HG03159 (cell line): ENCODE results near the gene APOOL.
"Not testable (repeated sequence)": the region's sequence is repeated elsewhere in the genome, so short reads cannot be mapped to it uniquely, and the experiment has no call there.

Experiments
- ATAC-seq: cut with Tn5 transposase; IDR thresholded peaks from one replicate; pipeline ENCODE4 v1.9.1; 2021; ENCODE audit warnings: mild to moderate bottlenecking, moderate library complexity; ENCODE audit not compliant: unreplicated experiment

APOOL gene

DNA sequence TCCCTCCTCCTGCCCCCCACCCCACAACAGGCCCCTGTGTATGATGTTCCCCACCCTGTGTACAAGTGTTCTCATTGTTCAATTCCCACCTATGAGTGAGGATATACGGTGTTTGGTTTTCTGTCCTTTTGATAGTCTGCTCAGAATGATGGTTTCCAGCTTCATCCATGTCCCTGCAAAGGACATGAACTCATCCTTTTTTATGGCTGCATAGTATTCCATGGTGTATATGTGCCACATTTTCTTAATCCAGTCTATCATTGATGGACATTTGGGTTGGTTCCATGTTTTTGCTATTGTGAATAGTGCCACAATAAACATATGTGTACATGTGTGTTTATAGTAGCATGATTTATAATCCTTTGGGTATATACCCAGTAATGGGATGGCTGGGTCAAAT lies 73.6 kb downstream of the APOOL start:
- not testable (repeated sequence) for ATAC-seq

DNA sequence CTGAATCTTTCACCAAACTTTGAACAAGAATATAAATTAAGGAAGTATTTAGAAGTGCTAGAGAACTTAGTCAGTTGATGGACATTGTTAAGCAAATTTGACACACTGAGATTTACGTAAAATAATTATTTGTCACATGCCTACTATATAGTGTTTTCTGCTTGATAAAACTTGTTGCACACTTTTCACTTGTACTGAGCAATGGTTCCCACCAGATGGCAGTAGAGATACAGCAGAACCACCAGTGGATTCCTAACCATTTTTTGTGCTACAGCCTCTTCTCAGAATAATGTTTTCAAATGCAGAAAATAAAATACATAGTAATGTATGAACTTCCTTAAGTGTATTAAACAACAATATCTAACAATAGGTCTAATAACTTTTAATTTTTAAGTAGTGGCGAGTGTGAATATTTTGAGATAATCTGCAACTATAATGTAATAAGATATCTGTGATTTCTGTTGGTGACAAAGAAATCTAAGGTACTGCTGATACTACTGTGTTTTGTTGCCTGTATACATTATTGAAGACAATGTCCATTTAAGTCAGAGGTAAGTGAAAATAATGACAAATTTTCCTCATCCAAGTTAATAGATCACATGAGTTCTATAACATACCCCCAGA lies 81.2 kb downstream of the APOOL start:
- ATAC-seq, result peak; percentile 96

DNA sequence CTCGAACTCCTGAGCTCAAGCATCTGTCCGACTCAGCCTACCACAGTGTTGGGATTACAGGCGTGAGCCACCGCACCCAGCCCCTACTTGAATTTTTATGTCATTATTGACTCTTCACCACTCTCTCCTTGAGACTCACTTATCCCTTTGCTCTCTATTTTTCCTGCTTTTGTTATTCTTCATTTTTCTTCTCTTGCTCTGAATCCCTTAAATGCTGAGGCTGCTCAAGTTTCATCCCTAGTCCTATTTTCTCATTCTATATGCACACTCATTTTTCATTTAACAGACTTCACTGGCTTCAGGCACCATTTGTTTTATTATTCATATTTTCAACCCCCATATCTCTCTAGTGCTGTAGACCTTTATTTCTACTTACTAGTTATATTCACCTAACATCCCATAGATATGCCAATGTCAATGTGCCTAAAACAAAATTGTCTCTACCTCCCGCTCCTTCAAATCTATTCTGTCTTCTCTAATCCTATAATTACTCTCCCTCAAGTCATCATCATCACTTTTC lies 85.7 kb downstream of the APOOL start:
- no peak for ATAC-seq

DNA sequence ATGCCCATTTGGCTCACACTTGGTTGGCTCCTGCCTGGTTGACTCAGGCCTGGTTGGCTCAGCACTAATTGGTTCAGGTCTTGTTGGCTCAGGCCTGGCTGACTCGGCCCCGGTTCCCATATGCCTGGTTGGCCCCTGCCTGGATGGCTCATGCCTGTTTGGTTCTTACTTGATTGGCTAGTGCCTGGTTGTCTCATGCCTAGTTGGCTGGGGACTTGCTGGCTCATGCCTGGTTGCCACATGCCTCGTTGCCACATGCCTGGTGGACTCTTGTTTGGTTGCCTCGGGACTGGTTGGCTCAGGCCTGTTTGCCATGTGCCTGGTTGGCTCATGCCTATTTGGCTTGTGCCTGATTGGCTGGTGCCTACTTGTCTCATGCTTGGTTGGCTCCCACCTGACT lies 103.7 kb downstream of the APOOL start:
- no peak for ATAC-seq

DNA sequence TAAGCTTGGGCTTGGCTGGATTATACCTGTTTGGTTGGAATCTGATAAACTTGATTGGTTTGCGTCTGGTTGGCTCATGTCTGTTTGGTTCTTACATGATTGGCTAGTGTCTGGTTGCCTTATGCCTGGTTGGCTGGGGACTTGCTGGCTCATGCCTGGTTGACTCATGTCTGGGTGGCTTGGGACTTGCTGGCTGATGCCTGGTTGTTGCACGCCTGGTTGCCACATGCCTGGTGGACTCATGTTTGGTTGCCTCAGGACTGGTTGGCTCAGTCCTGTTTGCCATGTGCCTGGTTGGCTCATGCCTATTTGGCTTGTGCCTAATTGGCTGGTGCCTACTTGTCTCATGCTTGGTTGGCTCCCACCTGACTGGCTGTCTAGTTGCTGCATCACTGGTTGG lies 104.5 kb downstream of the APOOL start:
- ATAC-seq, result no peak

DNA sequence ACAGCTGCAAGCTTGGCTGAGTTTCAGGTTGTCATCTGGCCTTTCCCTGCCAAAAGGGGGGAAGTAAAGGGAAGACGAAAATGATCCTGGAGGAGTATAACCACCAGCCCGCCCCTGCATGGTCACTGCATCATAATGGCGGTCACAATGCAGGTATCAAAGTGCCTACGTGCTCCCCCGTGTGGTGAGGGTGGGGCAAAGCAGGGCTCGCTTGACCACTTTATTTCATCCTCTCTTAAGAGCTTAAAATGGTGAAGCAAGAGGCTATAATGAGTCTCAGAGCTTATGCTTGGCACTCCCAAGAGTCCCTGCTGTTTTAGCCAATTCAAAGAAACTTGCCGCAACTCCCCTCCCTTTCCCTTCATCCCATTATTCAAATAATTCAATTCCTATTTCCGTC lies 105.6 kb downstream of the APOOL start:
- ATAC-seq, result peak; percentile 80

DNA sequence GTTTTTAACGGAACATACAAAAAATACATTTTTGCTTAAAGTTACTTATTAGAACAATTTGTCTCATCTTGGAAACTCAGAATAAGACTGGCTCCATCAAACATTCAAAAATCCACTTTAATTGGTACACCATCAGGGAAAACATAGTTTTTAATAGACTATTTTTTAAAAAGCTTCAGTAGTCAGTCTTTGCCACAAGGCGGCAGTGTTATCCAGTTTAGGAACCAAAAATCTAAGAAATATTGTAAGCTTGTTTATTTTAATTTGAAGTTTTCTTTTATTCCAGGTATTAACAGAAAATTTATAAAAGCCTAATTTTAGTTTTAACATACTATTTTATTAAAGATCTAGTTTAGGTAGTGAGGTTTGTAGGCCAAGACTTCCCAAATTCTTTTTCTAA lies 107.7 kb downstream of the APOOL start:
- no peak for ATAC-seq

DNA sequence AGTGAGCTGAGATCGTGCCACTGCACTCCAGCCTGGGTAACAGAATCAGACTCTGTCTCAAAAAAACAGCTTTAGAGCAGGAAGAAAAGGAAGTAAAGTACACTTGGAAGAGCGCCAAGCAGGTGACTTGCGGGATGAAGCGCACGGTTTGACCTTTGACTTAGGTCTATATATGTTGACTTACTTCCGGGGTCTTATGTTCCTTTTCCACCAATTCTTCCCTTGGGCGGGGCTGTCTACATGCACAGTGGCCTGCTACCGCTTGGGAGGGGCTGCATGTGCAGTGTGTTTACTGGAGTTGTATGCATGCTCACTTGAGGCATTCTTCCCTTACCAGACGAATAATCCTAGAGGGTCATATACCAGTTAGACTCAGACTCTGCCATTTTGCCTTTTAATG lies 108.6 kb downstream of the APOOL start:
- ATAC-seq, result no peak

DNA sequence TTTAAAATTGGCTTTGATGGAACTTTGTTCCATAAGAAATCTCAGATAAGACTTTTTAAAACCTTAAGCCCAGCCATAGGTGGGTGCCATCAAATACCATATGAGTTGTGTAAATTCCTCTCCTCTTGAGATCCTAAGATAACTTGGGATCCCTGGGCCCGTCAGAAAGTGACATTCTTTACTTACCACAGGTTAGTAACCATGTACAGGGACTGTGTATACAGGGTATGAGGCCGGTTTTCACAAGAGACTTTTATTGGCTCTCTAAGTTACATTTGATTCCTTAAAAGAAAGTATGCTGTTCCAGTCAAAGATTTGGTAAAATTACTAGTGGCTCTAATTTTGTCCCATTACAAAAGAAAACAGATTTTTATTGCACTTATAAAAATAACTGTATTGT lies 110.1 kb downstream of the APOOL start:
- no peak for ATAC-seq

DNA sequence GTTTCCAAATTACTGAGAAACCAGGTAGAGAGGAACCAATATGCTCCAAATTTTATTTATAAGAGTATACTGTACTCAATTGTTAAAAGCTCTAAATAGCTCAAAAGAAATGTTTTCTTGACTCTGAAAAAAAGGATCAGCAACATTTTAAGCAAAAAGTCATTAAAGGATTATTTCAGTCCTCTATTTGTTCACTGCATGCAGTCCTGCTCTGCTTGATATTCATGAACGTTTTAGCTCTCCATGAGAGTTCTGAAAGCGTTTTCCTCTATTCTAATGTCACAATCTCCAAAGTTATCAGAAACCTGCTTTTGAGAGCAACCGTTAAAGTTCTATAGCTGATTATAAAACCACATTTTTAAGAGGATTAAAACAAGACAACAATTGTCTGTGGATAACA lies 110.5 kb downstream of the APOOL start:
- no peak for ATAC-seq

DNA sequence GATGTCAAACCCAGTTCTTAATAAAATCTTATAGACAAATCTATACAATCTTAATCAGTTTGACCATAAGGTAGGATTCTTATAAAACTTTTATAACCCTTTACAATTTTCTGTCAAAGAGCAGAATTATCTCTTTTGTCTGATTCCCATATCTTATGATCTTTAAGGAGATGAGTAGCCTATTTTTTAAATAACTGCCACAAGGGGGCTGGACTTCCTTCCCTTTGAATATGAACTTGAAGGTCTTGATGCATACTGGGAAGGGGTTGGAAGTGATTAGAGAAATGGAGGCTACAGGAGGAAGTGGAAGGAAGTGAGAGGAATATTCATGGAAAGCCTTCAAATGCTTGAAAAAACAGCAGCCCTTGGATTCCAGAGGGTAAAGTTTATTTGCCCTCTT lies 111.1 kb downstream of the APOOL start:
- no peak for ATAC-seq

DNA sequence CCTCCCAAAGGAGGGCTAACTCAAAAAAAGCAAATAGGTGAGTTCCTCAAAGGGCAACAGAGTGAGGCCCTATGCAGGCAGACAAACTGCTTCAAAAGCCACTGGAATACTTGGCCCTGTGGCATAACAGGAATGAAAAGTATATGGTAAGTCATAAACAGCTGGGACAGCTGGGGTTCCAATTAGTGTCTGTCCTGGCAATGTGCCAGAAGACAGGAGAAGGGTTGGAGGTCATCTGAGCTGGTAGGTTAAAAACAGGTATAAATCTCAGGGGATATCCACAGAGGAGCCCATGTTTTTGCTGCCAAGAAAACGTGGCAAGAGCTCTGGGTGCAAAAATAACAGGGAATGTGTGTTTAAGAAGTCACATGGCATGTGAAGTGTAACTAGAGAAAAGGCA lies 111.6 kb downstream of the APOOL start:
- no peak for ATAC-seq

DNA sequence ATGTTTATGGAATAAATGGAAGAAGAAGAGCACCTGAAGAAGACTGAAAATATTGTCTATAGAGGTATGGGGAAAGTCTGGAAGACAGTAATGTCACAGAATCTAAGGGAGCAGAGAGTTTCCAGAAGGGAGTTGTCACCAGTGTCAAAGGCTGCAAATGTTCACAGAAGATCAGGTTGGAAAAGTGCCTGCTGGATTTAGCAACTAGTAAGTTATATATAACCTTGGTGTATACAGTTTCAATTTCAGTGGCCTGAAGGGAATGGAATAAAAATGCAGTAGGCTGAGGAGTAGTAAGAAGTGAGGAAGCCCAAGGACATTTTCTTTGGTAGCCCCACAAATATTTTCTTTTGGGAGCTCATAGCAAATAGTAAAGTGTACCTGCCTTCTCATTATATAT lies 132.7 kb downstream of the APOOL start:
- ATAC-seq, result no peak

DNA sequence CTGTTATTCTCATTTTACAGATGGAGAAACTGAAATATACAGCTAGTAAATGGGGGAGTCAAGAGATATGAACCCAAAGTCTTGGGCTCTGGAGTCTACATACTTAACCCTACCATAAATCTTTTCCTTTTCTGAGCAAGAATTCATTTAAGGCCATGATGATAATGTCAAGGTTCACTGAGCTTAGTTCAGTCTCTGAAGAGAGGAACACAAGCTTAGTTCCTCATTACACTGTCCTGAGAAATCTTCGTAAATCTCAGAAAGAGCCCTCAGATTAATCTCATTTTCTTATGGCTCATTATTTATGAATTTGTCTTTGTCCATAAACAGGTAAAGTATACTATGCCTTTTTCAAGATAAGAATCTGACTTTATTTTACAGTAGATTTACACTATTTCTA lies 135.7 kb downstream of the APOOL start:
- no peak for ATAC-seq

DNA sequence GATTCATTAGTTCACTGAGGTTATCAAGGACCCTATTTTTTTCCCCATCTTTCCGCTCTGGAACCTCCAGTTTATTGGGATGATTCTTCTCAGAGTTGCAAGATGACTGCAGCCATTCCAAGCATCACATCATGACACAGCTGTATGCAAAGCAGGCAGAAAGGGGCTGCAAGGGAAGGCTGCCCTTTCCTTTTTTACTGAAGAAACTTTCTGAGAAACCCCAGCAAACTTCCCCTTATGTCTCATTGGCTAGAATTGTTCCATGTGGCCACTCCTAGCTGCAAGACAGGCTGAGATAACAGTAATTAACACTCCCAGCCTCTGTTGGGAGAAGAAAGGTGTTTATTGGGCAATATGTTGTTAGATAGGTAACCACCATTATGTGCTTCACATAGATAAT lies 137.3 kb downstream of the APOOL start:
- peak; percentile 50 for ATAC-seq
